Mucosa of stomach (tissue), 1 donor: ENCODE measurements around the gene CAMKK1.

Source experiments
- H3K27me3 ChIP-seq: one replicate; pipeline ENCODE4 v1.7.0; 2013; ENCODE audit warnings: mild to moderate bottlenecking, low read length; ENCODE audit not compliant: control insufficient read depth, insufficient read depth
- H3K36me3 ChIP-seq: one replicate; pipeline ENCODE4 v1.7.0; 2013; ENCODE audit warnings: low read length; ENCODE audit not compliant: control insufficient read depth, insufficient read depth
- H3K4me1 ChIP-seq: one replicate; pipeline ENCODE4 v1.7.0; 2013; ENCODE audit warnings: mild to moderate bottlenecking, low read length; ENCODE audit not compliant: control insufficient read depth, insufficient read depth
- H3K4me3 ChIP-seq: one replicate; pipeline ENCODE4 v1.7.0; 2013; ENCODE audit warnings: low read length
- H3K9ac ChIP-seq: one replicate; pipeline ENCODE4 v1.7.0; 2013; ENCODE audit warnings: mild to moderate bottlenecking, low read length, moderate library complexity
- H3K9me3 ChIP-seq: one replicate; pipeline ENCODE4 v1.7.0; 2013; ENCODE audit warnings: mild to moderate bottlenecking, low read length, moderate library complexity; ENCODE audit not compliant: control insufficient read depth
- donor health status: Pancreatic carcinoma.

Gene CAMKK1

GRCh38 chr17:3924512-3925350, 31.9 kb upstream of the CAMKK1 start:
- Histone ChIP-seq H3K9me3 (no peaks in the 10 kb centered on the region), H3K4me1 (peaks cover 5% of the 10 kb centered on the region), H3K27me3 (no peaks in the 10 kb centered on the region), H3K9ac (no peak overlapping the region), H3K4me3 (no peak overlapping the region), H3K36me3 (peaks cover 19% of the 10 kb centered on the region)

GRCh38 chr17:3923466-3924190, 30.8 kb upstream of the CAMKK1 start:
- Histone ChIP-seq H3K27me3 (no peaks in the 10 kb centered on the region), H3K36me3 (peaks cover 11% of the 10 kb centered on the region), H3K9ac (no peak overlapping the region), H3K9me3 (no peaks in the 10 kb centered on the region), H3K4me3 (no peak overlapping the region), H3K4me1 (peaks cover 9% of the 10 kb centered on the region)

- Histone ChIP-seq H3K27me3 (no peaks in the 10 kb centered on the region), H3K9me3 (no peaks in the 10 kb centered on the region), H3K9ac (no peak overlapping the region), H3K4me3 (no peak overlapping the region), H3K36me3 (peaks cover 3% of the 10 kb centered on the region), H3K4me1 (peaks cover 11% of the 10 kb centered on the region)
These were observed 29.9 kb upstream of the CAMKK1 start for GRCh38 chr17:3922765-3923164.

GRCh38 chr17:3921502-3922319, 28.9 kb upstream of the CAMKK1 start:
- H3K9me3 ChIP-seq: no peaks in the 10 kb centered on the region
- H3K27me3 ChIP-seq: no peaks in the 10 kb centered on the region
- H3K4me3 ChIP-seq: no peak overlapping the region
- H3K9ac ChIP-seq: no peak overlapping the region
- no peaks in the 10 kb centered on the region for H3K36me3 ChIP-seq
- H3K4me1 ChIP-seq: peaks cover 22% of the 10 kb centered on the region

- H3K4me3 ChIP-seq: no peak overlapping the region
- H3K4me1 ChIP-seq: peaks cover 29% of the 10 kb centered on the region
These were observed 28.2 kb upstream of the CAMKK1 start for GRCh38 chr17:3921006-3921405.

GRCh38 chr17:3919123-3919624, 26.3 kb upstream of the CAMKK1 start:
- Histone ChIP-seq H3K4me3 (no peak overlapping the region), H3K9ac (no peak overlapping the region), H3K36me3 (no peaks in the 10 kb centered on the region), H3K4me1 (peaks cover 34% of the 10 kb centered on the region), H3K27me3 (no peaks in the 10 kb centered on the region), H3K9me3 (no peaks in the 10 kb centered on the region)

More at GRCh38 chr17:3921006-3921405, 28.2 kb upstream of the CAMKK1 start:
- no peak overlapping the region for H3K9ac ChIP-seq
- H3K36me3 ChIP-seq: no peaks in the 10 kb centered on the region
- H3K27me3 ChIP-seq: no peaks in the 10 kb centered on the region
- H3K9me3 ChIP-seq: no peaks in the 10 kb centered on the region

- H3K4me1 ChIP-seq: peaks cover 40% of the 10 kb centered on the region
- H3K9ac ChIP-seq: peak overlapping the region; percentile 37
- no peak overlapping the region for H3K4me3 ChIP-seq
- H3K27me3 ChIP-seq: no peaks in the 10 kb centered on the region
- H3K9me3 ChIP-seq: no peaks in the 10 kb centered on the region
- no peaks in the 10 kb centered on the region for H3K36me3 ChIP-seq
These were observed 25.7 kb upstream of the CAMKK1 start for GRCh38 chr17:3918372-3919122.

GRCh38 chr17:3917391-3917931, 24.6 kb upstream of the CAMKK1 start:
- no peaks in the 10 kb centered on the region for H3K9me3 ChIP-seq
- peaks cover 42% of the 10 kb centered on the region for H3K4me1 ChIP-seq
- no peaks in the 10 kb centered on the region for H3K36me3 ChIP-seq
- no peak overlapping the region for H3K4me3 ChIP-seq
- H3K9ac ChIP-seq: peak overlapping the region; percentile 29
- no peaks in the 10 kb centered on the region for H3K27me3 ChIP-seq

- Histone ChIP-seq H3K27me3 (no peaks in the 10 kb centered on the region), H3K4me3 (no peak overlapping the region), H3K9me3 (no peaks in the 10 kb centered on the region), H3K36me3 (no peaks in the 10 kb centered on the region), H3K4me1 (peaks cover 42% of the 10 kb centered on the region), H3K9ac (no peak overlapping the region)
These were observed 24.0 kb upstream of the CAMKK1 start for GRCh38 chr17:3916825-3917224.

- Histone ChIP-seq H3K27me3 (no peaks in the 10 kb centered on the region), H3K4me1 (peaks cover 42% of the 10 kb centered on the region), H3K36me3 (no peaks in the 10 kb centered on the region), H3K4me3 (no peak within 1 kb of the TSS), H3K9me3 (no peaks in the 10 kb centered on the region), H3K9ac (peak within 1 kb of the TSS; percentile 29)
These were observed 23.3 kb upstream of the CAMKK1 start, which contains the start of gene P2RX1 for GRCh38 chr17:3915995-3916696. Gene P2RX1, minus strand, starts transcription at chr17:3916465. Its CDS starts 240 bp downstream, at chr17:3916225.
